Measurements from ENCODE around the gene FER.

DNA sequence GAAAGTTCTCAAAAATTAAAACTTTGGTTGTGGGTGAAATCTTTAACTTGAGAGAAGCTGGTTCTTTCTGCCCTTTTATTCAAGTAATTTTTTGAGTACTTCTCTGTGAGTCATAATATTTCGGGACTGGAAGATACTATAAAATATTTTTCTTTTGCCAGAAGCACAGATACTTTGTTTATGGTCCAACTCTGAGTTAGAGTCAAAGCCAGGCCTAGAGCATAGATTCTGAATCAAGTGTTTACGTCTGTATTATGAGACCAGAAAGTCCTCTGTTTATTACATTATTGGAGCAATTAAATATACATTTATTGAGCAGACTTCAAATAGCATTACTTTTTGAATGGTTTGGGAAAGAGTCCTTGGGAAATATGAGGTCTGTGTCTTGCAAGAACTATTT lies 187.9 kb downstream of the FER start:
- TF ChIP-seq, protein P1, sequence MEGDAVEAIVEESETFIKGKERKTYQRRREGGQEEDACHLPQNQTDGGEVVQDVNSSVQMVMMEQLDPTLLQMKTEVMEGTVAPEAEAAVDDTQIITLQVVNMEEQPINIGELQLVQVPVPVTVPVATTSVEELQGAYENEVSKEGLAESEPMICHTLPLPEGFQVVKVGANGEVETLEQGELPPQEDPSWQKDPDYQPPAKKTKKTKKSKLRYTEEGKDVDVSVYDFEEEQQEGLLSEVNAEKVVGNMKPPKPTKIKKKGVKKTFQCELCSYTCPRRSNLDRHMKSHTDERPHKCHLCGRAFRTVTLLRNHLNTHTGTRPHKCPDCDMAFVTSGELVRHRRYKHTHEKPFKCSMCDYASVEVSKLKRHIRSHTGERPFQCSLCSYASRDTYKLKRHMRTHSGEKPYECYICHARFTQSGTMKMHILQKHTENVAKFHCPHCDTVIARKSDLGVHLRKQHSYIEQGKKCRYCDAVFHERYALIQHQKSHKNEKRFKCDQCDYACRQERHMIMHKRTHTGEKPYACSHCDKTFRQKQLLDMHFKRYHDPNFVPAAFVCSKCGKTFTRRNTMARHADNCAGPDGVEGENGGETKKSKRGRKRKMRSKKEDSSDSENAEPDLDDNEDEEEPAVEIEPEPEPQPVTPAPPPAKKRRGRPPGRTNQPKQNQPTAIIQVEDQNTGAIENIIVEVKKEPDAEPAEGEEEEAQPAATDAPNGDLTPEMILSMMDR (IDR thresholded peaks at IDR 0.05; ENCODE audit: insufficient read depth, low read length, poor library complexity, severe bottlenecking), result no peak
- no peak for TF ChIP-seq EZH2phosphoT487 (conservative IDR thresholded peaks at IDR 0.05; ENCODE audit: low read length)

Data from SU-DHL-6 (cell line).